Measurements from ENCODE around the gene ELAVL2. TPM values are rescaled to one million over a fixed set of nuclear protein-coding genes. Genes with fewer than 3 reads are reported as not detected.

The ELAVL2 gene
- total RNA-seq, 1 donor from 2014 or later: 384 TPM

- no peak for TF ChIP-seq CTCF (IDR thresholded peaks at IDR 0.05; ENCODE audit: partially characterized antibody, unreplicated experiment)
- Mint-ChIP-seq H3K9me3 (ENCODE audit: unreplicated experiment) (peaks cover 20% of the 10 kb centered on the region), H3K27me3 (ENCODE audit: unreplicated experiment) (peaks cover 26% of the 10 kb centered on the region), H3K36me3 (ENCODE audit: unreplicated experiment) (no peaks in the 10 kb centered on the region), H3K4me1 (ENCODE audit: low read depth, unreplicated experiment) (peaks cover 24% of the 10 kb centered on the region), H3K27ac (ENCODE audit: unreplicated experiment) (peak overlapping the region; percentile 67), H3K4me3 (ENCODE audit: unreplicated experiment) (peak overlapping the region; percentile 89)
- peak; percentile 76 for DNase-seq
These were observed 4.5 kb downstream of the ELAVL2 start for GRCh38 chr9:23821375-23822181.

- H3K27me3 Mint-ChIP-seq (ENCODE audit: unreplicated experiment): peaks cover 26% of the 10 kb centered on the region
These were observed 5.3 kb downstream of the ELAVL2 start for GRCh38 chr9:23820451-23821374.

GRCh38 chr9:23819403-23819802 lies 6.6 kb downstream of the ELAVL2 start:
- no peak for TF ChIP-seq CTCF (IDR thresholded peaks at IDR 0.05; ENCODE audit: partially characterized antibody, unreplicated experiment)
- peak overlapping the region; percentile 89 for H3K4me3 Mint-ChIP-seq (ENCODE audit: unreplicated experiment)

More at GRCh38 chr9:23820451-23821374, 5.3 kb downstream of the ELAVL2 start:
- Mint-ChIP-seq H3K27ac (ENCODE audit: unreplicated experiment) (peak overlapping the region; percentile 67), H3K4me3 (ENCODE audit: unreplicated experiment) (peak overlapping the region; percentile 89), H3K9me3 (ENCODE audit: unreplicated experiment) (peaks cover 20% of the 10 kb centered on the region), H3K36me3 (ENCODE audit: unreplicated experiment) (no peaks in the 10 kb centered on the region), H3K4me1 (ENCODE audit: low read depth, unreplicated experiment) (peaks cover 28% of the 10 kb centered on the region)
- DNase-seq: peak; percentile 70
- TF ChIP-seq CTCF (IDR thresholded peaks at IDR 0.05; ENCODE audit: partially characterized antibody, unreplicated experiment): no peak

GRCh38 chr9:23814243-23814642 lies 11.8 kb downstream of the ELAVL2 start:
- TF ChIP-seq CTCF (IDR thresholded peaks at IDR 0.05; ENCODE audit: partially characterized antibody, unreplicated experiment): no peak
- no peaks in the 10 kb centered on the region for H3K36me3 Mint-ChIP-seq (ENCODE audit: unreplicated experiment)
- peaks cover 71% of the 10 kb centered on the region for H3K4me1 Mint-ChIP-seq (ENCODE audit: low read depth, unreplicated experiment)
- H3K27ac Mint-ChIP-seq (ENCODE audit: unreplicated experiment): no peak overlapping the region
- DNase-seq: no peak
- peak overlapping the region; percentile 66 for H3K4me3 Mint-ChIP-seq (ENCODE audit: unreplicated experiment)
- H3K27me3 Mint-ChIP-seq (ENCODE audit: unreplicated experiment): peaks cover 4% of the 10 kb centered on the region
- H3K9me3 Mint-ChIP-seq (ENCODE audit: unreplicated experiment): peaks cover 5% of the 10 kb centered on the region

More at GRCh38 chr9:23819403-23819802, 6.6 kb downstream of the ELAVL2 start:
- H3K27me3 Mint-ChIP-seq (ENCODE audit: unreplicated experiment): peaks cover 26% of the 10 kb centered on the region
- DNase-seq: no peak
- H3K36me3 Mint-ChIP-seq (ENCODE audit: unreplicated experiment): no peaks in the 10 kb centered on the region
- peaks cover 35% of the 10 kb centered on the region for H3K4me1 Mint-ChIP-seq (ENCODE audit: low read depth, unreplicated experiment)
- peak overlapping the region; percentile 67 for H3K27ac Mint-ChIP-seq (ENCODE audit: unreplicated experiment)
- H3K9me3 Mint-ChIP-seq (ENCODE audit: unreplicated experiment): peaks cover 20% of the 10 kb centered on the region
